Fibroblast of the aortic adventitia (primary cell): Measurements from ENCODE around the gene SLC9A8. TPM values are rescaled to one million over a fixed set of nuclear protein-coding genes. Genes with fewer than 3 reads are reported as not detected.
A peak's percentile ranks its signal among the peaks of the same experiment; 100 is the strongest.

ENCODE experiments used
- DNase-seq: peaks from one replicate; pipeline ENCODE4 v3.0.0-alpha.2; 2010; ENCODE audit warnings: low read depth
- H3K4me3 ChIP-seq: 2 replicates; pipeline ENCODE4 v1.5.1; 2011; ENCODE audit warnings: low read depth, mild to moderate bottlenecking, control low read depth, low read length, moderate library complexity
- total RNA-seq: library from RNA; depleted of rRNA; stranded (reverse); fragments of >200 nt; gene quantifications from 2 replicates; pipeline ENCODE4 v1.2.3, GENCODE V29; 2012; ENCODE audit warnings: low replicate concordance
- TF ChIP-seq, protein P1 (sequence below): IDR thresholded peaks from 2 replicates; pipeline ENCODE4 v1.5.1; 2011; ENCODE audit warnings: mild to moderate bottlenecking, low read length, control low read depth, inconsistent platforms; ENCODE audit not compliant: insufficient read depth

The SLC9A8 gene
- total RNA-seq, 1 donor, result 10.5 TPM

DNA sequence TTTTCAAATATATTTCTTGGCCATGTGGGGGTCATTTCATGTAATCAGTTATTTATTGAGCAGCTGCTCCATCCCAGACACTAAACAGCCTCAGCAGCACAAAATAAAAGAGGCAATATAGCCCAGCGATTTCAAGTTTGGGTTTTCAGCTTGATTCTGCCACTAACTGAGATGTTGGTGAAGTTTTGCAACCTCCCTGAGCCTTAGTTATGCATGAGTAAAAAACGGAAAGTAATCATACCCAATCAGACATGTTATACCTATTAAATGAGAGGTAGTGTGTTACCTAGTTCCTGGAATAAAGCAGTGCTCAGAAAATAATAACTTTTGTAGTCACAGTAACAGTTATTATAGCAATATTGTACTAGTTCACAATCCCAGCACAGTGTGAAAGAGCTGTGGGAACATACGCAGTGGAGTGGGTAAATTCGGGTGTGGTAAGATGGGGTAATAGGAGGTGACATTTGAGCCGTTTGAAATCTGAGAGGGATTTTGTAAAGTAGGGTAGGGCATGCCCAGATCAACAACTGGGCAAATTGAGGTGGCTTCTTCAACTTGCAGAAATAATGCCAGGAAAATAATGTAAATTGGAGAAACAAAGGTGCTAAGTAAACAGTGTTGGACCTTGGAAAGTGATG is 1.5 kb downstream of the SLC9A8 start:
- TF ChIP-seq, protein P1, sequence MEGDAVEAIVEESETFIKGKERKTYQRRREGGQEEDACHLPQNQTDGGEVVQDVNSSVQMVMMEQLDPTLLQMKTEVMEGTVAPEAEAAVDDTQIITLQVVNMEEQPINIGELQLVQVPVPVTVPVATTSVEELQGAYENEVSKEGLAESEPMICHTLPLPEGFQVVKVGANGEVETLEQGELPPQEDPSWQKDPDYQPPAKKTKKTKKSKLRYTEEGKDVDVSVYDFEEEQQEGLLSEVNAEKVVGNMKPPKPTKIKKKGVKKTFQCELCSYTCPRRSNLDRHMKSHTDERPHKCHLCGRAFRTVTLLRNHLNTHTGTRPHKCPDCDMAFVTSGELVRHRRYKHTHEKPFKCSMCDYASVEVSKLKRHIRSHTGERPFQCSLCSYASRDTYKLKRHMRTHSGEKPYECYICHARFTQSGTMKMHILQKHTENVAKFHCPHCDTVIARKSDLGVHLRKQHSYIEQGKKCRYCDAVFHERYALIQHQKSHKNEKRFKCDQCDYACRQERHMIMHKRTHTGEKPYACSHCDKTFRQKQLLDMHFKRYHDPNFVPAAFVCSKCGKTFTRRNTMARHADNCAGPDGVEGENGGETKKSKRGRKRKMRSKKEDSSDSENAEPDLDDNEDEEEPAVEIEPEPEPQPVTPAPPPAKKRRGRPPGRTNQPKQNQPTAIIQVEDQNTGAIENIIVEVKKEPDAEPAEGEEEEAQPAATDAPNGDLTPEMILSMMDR, result no peak
- H3K4me3 ChIP-seq, result no peak overlapping the region
- no peak for DNase-seq

DNA sequence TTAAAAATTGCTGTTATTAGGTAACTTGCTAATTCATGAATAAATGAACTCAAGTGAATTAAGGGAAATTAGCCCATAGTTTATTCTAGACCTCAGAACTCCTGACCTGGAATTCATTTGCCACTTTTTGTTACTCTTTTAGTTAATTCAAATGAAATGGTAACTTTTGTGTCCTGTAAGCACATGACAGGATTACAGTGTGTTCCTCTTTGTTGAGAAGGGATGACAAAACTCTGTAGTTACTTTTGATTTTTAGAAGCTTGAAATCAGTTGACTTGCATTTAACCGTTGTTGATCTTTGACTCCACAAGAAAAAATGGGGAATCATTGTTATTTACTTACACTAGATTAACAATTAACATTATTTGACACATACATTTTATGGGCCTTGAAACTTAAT is 6.2 kb downstream of the SLC9A8 start:
- DNase-seq, result no peak
- H3K4me3 ChIP-seq, result no peak overlapping the region
- TF ChIP-seq, protein P1, result no peak

DNA sequence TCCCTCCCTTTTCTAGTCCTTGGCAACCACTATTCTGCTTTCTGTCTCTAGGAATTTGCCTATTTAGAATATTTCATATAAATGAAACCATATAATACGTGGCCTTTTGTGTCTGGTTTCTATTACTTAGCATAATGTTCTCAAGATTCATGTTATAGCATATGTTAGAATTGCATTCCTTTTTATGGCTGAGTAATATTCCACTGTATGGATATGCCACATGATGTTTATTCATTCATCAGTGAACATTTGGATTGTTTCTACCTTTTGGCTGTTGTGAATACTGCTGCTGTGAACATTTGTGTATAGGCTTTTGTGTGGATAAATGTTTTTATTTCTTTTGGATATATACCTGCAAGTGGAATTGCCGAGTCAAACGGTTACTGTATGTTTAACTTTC is 7.1 kb downstream of the SLC9A8 start:
- TF ChIP-seq, protein P1, result no peak
- no peak overlapping the region for H3K4me3 ChIP-seq
- DNase-seq, result no peak

DNA sequence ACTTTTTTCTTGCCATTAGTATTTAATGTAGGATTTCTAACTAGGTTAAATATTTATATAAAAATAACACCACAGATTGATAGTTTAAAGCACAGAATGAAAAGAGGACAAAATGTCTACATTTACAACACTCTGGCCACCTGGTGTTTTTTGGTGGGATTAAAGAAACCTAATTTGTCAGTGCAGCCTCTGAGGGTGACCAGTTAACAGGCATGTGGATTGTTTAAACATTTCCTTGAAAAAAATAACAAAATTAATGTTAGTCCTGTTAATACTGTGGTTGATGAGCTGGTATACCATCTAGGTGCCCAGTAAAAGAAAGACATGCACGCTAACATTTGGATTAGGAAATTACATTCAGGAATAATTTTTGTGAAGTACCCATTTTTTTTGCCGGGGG is 8.8 kb downstream of the SLC9A8 start:
- TF ChIP-seq, protein P1, result no peak
- no peak for DNase-seq
- H3K4me3 ChIP-seq, result no peak overlapping the region

DNA sequence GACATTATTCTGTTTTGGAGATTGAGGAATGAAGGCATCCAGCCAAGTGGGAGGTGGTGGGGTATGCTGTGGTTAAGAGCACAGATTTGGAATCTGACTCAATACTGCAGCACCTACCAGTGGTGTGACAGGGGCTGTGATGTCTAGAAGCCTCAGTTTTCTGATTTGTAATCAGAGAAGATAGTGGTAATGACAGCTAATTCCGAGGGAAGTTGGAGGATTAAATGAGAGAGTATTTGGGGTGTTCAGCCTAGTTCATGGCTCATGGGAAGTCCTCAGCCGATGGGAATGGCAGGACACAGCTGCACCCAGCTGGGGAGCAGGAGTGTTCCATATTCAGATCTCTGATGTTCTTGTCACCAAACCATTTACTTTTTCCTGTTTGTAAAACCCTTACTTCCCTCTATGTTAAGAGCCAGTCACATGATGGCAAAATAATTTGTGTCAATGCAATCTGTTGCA is 9.3 kb downstream of the SLC9A8 start:
- H3K4me3 ChIP-seq, result no peak overlapping the region
- DNase-seq, result peak; percentile 77
- TF ChIP-seq, protein P1, result peak; percentile 63

DNA sequence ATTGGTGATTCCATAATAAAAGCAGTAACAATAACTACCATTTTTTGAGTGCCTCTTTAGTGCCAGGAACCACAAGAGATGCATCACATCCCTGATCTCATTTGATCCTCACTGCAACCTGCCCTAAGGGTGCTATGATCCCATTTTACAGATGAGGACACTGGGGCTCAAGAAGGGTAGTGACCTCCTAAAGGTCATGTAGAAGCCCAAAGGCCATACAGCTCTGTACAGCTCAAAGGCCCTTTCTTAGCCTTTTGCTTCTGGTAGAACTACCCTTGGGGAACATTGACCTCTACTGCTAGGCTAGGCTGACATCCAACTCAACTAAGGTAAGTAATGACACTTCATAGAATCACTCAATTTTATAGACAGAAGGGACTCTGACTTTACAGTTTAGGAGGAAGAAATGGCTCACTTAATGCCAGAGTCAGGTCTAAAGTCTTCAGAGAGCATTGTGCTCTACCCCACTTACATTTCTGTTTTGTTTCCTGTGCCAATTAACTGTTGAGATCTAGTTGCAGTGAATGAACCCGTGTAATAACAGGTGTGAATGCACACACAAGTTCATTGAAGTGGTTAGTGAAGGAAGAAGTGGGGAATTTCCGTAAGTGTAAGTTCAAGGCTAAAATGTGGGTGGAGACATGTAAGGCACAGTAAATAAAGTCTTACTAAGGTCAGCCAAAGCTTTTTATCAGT is 10.7 kb downstream of the SLC9A8 start:
- no peak overlapping the region for H3K4me3 ChIP-seq
- TF ChIP-seq, protein P1, result no peak
- no peak for DNase-seq
